H9 (cell line): ENCODE data around the gene TMEM33. TPM values are rescaled to one million over a fixed set of nuclear protein-coding genes. Genes with fewer than 3 reads are reported as not detected.

Source experiments
- DNase-seq: peaks from one replicate; pipeline ENCODE4 v3.0.0-alpha.2; 2017
- H2AFZ ChIP-seq: one replicate; pipeline ENCODE4 v1.6.1; 2013; ENCODE audit warnings: mild to moderate bottlenecking, low read length, control low read depth, moderate library complexity
- H2AK5ac ChIP-seq: 2 replicates; pipeline ENCODE4 v1.6.1; 2013; ENCODE audit warnings: low read length, control low read depth, mixed read lengths; ENCODE audit not compliant: insufficient read length
- H2BK120ac ChIP-seq: one replicate; pipeline ENCODE4 v1.6.1; 2013; ENCODE audit warnings: low read depth, mild to moderate bottlenecking, low read length, control low read depth, inconsistent platforms; ENCODE audit not compliant: poor library complexity, severe bottlenecking
- H2BK12ac ChIP-seq: 2 replicates; pipeline ENCODE4 v1.6.1; 2013; ENCODE audit warnings: low read length, control low read depth, mixed read lengths, low read depth; ENCODE audit not compliant: insufficient read length
- H2BK15ac ChIP-seq: 2 replicates; pipeline ENCODE4 v1.6.1; 2013; ENCODE audit warnings: low read depth, low read length, control low read depth
- H2BK20ac ChIP-seq: one replicate; pipeline ENCODE4 v1.6.1; 2013; ENCODE audit warnings: low read depth, mild to moderate bottlenecking, low read length, control low read depth, inconsistent platforms; ENCODE audit not compliant: poor library complexity, severe bottlenecking
- H2BK5ac ChIP-seq: 2 replicates; pipeline ENCODE4 v1.6.1; 2013; ENCODE audit warnings: low read length, control low read depth, mixed read lengths; ENCODE audit not compliant: insufficient read length
- H3K14ac ChIP-seq: 2 replicates; pipeline ENCODE4 v1.6.1; 2013; ENCODE audit warnings: low read length, control low read depth; ENCODE audit not compliant: insufficient read depth
- H3K18ac ChIP-seq: 2 replicates; pipeline ENCODE4 v1.6.1; 2013; ENCODE audit warnings: low read depth, mild to moderate bottlenecking, mixed read lengths, low read length, control low read depth; ENCODE audit not compliant: insufficient read length
- H3K23ac ChIP-seq: 2 replicates; pipeline ENCODE4 v1.6.1; 2013; ENCODE audit warnings: low read length, control low read depth, mixed read lengths, low read depth; ENCODE audit not compliant: insufficient read length
- H3K23me2 ChIP-seq: 2 replicates; pipeline ENCODE4 v1.6.1; 2013; ENCODE audit warnings: low read depth, mild to moderate bottlenecking, mixed read lengths, low read length, control low read depth; ENCODE audit not compliant: insufficient read length, poor library complexity, severe bottlenecking
- H3K27ac ChIP-seq: 2 replicates; pipeline ENCODE4 v1.5.1; 2013; ENCODE audit warnings: low read length, control low read depth, mixed read lengths, low read depth; ENCODE audit not compliant: insufficient read length
- H3K27me3 ChIP-seq: 2 replicates; pipeline ENCODE4 v1.6.1; 2013; ENCODE audit warnings: low read length, control low read depth, inconsistent platforms; ENCODE audit not compliant: insufficient read depth
- H3K4ac ChIP-seq: 2 replicates; pipeline ENCODE4 v1.6.1; 2013; ENCODE audit warnings: low read depth, mild to moderate bottlenecking, control low read depth, inconsistent platforms, low read length, moderate library complexity
- H3K4me1 ChIP-seq: 2 replicates; pipeline ENCODE4 v1.6.1; 2013; ENCODE audit warnings: low read length, control low read depth, inconsistent platforms; ENCODE audit not compliant: insufficient read depth
- H3K4me2 ChIP-seq: 2 replicates; pipeline ENCODE4 v1.6.1; 2013; ENCODE audit warnings: low read length, control low read depth, mixed read lengths; ENCODE audit not compliant: insufficient read length, insufficient read depth
- H3K56ac ChIP-seq: 2 replicates; pipeline ENCODE4 v1.6.1; 2013; ENCODE audit warnings: low read depth, mild to moderate bottlenecking, mixed read lengths, low read length, control low read depth; ENCODE audit not compliant: insufficient read length
- H3K79me1 ChIP-seq: 2 replicates; pipeline ENCODE4 v1.6.1; 2013; ENCODE audit warnings: low read depth, mild to moderate bottlenecking, moderate library complexity, low read length, control low read depth, inconsistent platforms; ENCODE audit not compliant: insufficient read depth, poor library complexity, severe bottlenecking
- H3K79me2 ChIP-seq: 2 replicates; pipeline ENCODE4 v1.6.1; 2013; ENCODE audit warnings: low read length, control low read depth, inconsistent platforms; ENCODE audit not compliant: insufficient read depth
- H3K9ac ChIP-seq: 2 replicates; pipeline ENCODE4 v1.6.1; 2013; ENCODE audit warnings: low read length, control low read depth, mixed read lengths; ENCODE audit not compliant: insufficient read length; ENCODE audit errors: extremely low read depth
- H3K9me3 ChIP-seq: one replicate; pipeline ENCODE4 v1.6.1; 2013; ENCODE audit warnings: low read depth, low read length, inconsistent platforms; ENCODE audit not compliant: control insufficient read depth
- H3T11ph ChIP-seq: one replicate; pipeline ENCODE4 v1.6.1; 2013; ENCODE audit warnings: mild to moderate bottlenecking, low read length, control low read depth, inconsistent platforms
- H4K20me1 ChIP-seq: one replicate; pipeline ENCODE4 v1.6.1; 2013; ENCODE audit not compliant: control insufficient read depth, insufficient read length, insufficient read depth
- H4K5ac ChIP-seq: 2 replicates; pipeline ENCODE4 v1.6.1; 2013; ENCODE audit warnings: low read depth, mild to moderate bottlenecking, mixed read lengths, low read length, control low read depth; ENCODE audit not compliant: insufficient read length
- H4K8ac ChIP-seq: replicated peaks from 2 replicates; pipeline ENCODE4 v1.6.1; 2013; ENCODE audit warnings: low read length, control low read depth, mixed read lengths, low read depth; ENCODE audit not compliant: insufficient read length
- H4K91ac ChIP-seq: 2 replicates; pipeline ENCODE4 v1.6.1; 2013; ENCODE audit warnings: low read depth, mild to moderate bottlenecking, moderate library complexity, mixed read lengths, low read length, control low read depth; ENCODE audit not compliant: insufficient read length
- H3K27ac Mint-ChIP-seq, 3 experiments: 2 replicates in 2 of 3; 3 replicates in 1 of 3; pipeline ENCODE4 v1.8.0; 2020 to 2021; ENCODE audit warnings: mixed read lengths in 3 of 3, mild to moderate bottlenecking in 1 of 3, moderate library complexity in 1 of 3
- H3K27me3 Mint-ChIP-seq: 2 replicates; pipeline ENCODE4 v1.8.0; 2021; ENCODE audit warnings: low read depth, mild to moderate bottlenecking, moderate library complexity, mixed read lengths
- H3K36me3 Mint-ChIP-seq, 3 experiments: 2 replicates in 2 of 3; 3 replicates in 1 of 3; pipeline ENCODE4 v1.8.0; 2020 to 2021; ENCODE audit warnings: low read depth in 3 of 3, mixed read lengths in 3 of 3; ENCODE audit not compliant: insufficient read depth in 1 of 3
- H3K4me1 Mint-ChIP-seq, 2 experiments: 2 replicates each; pipeline ENCODE4 v1.8.0; 2020; ENCODE audit warnings: mixed read lengths in 2 of 2
- H3K4me3 Mint-ChIP-seq, 2 experiments: 2 replicates in 1 of 2; 3 replicates in 1 of 2; pipeline ENCODE4 v1.8.0; 2020 to 2021; ENCODE audit warnings: mild to moderate bottlenecking in 2 of 2, mixed read lengths in 2 of 2, moderate library complexity in 1 of 2
- H3K9me3 Mint-ChIP-seq, 2 experiments: 2 replicates in 1 of 2; 3 replicates in 1 of 2; pipeline ENCODE4 v1.8.0; 2020; ENCODE audit warnings: mild to moderate bottlenecking in 2 of 2, mixed read lengths in 2 of 2, moderate library complexity in 1 of 2
- CTCF ChIP-seq: fragments of 200-600 bp; sonication (generic); conservative IDR thresholded peaks from 3 replicates; pipeline ENCODE4 v1.8.0; 2021; ENCODE audit warnings: antibody characterized with exemption, mild to moderate bottlenecking
- WGBS: extraction: QIAGEN DNeasy Blood & Tissue Kit; methylation state at CpG from one replicate; pipeline ENCODE4 v1.1.7; 2013; ENCODE audit warnings: missing lambda C conversion rate, low lambda C conversion rate, mixed read lengths; ENCODE audit not compliant: insufficient read length; ENCODE audit errors: extremely low coverage; 5-methylcytosine and 5-hydroxymethylcytosine counted together
- total RNA-seq: library from RNA; stranded (reverse); gene quantifications from 2 replicates; pipeline ENCODE4 v1.2.1, GENCODE V29; 2021

TMEM33 gene
- total RNA-seq, 1 experiment from 2014 or later = 74.2 TPM

- H3K4me2 ChIP-seq = peak overlapping the region; percentile 53
- no peak overlapping the region for H2BK15ac ChIP-seq
- H2BK120ac ChIP-seq = no peak overlapping the region
- no peaks in the 10 kb centered on the region for H3K79me1 ChIP-seq
- H3K56ac ChIP-seq = no peak overlapping the region
- H2BK20ac ChIP-seq = no peak overlapping the region
- no peak overlapping the region for H4K5ac ChIP-seq
- H3K27me3 Mint-ChIP-seq = peaks cover 6% of the 10 kb centered on the region; the same call in 1 of the 2 replicates
- no peak for DNase-seq
- no peak overlapping the region for H3K27ac ChIP-seq
- no CpG with 5 or more reads among the region's 1 CpG for WGBS
- no peaks in the 10 kb centered on the region for H3K27me3 ChIP-seq
- peak overlapping the region in 1 of 2 experiments; percentile 57; a peak in 2 of 5 replicates for H3K4me3 Mint-ChIP-seq
- H2AFZ ChIP-seq = no peak overlapping the region
- H3K4ac ChIP-seq = no peak overlapping the region
- no peak overlapping the region for H2BK12ac ChIP-seq
- H3K9ac ChIP-seq = no peak overlapping the region
- H3K36me3 Mint-ChIP-seq = no peaks in the 10 kb centered on the region; a peak in 2 of 7 replicates
- no peak overlapping the region for H2BK5ac ChIP-seq
- peaks cover 5% of the 10 kb centered on the region for H3K23me2 ChIP-seq
- H2AK5ac ChIP-seq = no peak overlapping the region
- H4K91ac ChIP-seq = no peak overlapping the region
- no peak overlapping the region for H3K27ac Mint-ChIP-seq
- no peaks in the 10 kb centered on the region for H3K9me3 ChIP-seq
- H3K9me3 Mint-ChIP-seq = no peaks in the 10 kb centered on the region
- peaks cover 5% of the 10 kb centered on the region; the same call in 1 of the 2 replicates for H3K4me1 ChIP-seq
- no peak overlapping the region for H4K8ac ChIP-seq
- no peak for TF ChIP-seq CTCF
- H3K18ac ChIP-seq = no peak overlapping the region
- peaks cover 44 to 51% of the 10 kb centered on the region in 2 experiments for H3K4me1 Mint-ChIP-seq
- no peak overlapping the region for H3T11ph ChIP-seq
- H4K20me1 ChIP-seq = no peaks in the 10 kb centered on the region
- no peaks in the 10 kb centered on the region; the same call in 1 of the 2 replicates for H3K79me2 ChIP-seq
- H3K14ac ChIP-seq = no peak overlapping the region
- no peak overlapping the region for H3K23ac ChIP-seq
Observed at GRCh38 chr4:41985151-41985550, 49.9 kb downstream of the TMEM33 start.
